Epithelial cell of esophagus (primary cell): Measurements from ENCODE around the gene KIF15.

ENCODE experiments used
- DNase-seq: peaks from one replicate; pipeline ENCODE4 v3.0.0; 2010; ENCODE audit warnings: low read depth
- H3K4me3 ChIP-seq: 2 replicates; pipeline ENCODE4 v1.5.1; 2011; ENCODE audit warnings: mild to moderate bottlenecking, low read length, control low read depth
- TF ChIP-seq, protein P1 (sequence below): IDR thresholded peaks from 2 replicates; pipeline ENCODE4 v1.5.1; 2011; ENCODE audit warnings: low read depth, mild to moderate bottlenecking, low read length, control low read depth, inconsistent platforms; ENCODE audit not compliant: insufficient read depth; ENCODE audit errors: missing control alignments

The KIF15 gene

GRCh38 chr3:44827196-44827595 lies 65.6 kb downstream of the KIF15 start:
- no peak for DNase-seq
- TF ChIP-seq, protein P1, sequence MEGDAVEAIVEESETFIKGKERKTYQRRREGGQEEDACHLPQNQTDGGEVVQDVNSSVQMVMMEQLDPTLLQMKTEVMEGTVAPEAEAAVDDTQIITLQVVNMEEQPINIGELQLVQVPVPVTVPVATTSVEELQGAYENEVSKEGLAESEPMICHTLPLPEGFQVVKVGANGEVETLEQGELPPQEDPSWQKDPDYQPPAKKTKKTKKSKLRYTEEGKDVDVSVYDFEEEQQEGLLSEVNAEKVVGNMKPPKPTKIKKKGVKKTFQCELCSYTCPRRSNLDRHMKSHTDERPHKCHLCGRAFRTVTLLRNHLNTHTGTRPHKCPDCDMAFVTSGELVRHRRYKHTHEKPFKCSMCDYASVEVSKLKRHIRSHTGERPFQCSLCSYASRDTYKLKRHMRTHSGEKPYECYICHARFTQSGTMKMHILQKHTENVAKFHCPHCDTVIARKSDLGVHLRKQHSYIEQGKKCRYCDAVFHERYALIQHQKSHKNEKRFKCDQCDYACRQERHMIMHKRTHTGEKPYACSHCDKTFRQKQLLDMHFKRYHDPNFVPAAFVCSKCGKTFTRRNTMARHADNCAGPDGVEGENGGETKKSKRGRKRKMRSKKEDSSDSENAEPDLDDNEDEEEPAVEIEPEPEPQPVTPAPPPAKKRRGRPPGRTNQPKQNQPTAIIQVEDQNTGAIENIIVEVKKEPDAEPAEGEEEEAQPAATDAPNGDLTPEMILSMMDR: no peak

GRCh38 chr3:44831232-44831631 lies 69.6 kb downstream of the KIF15 start:
- TF ChIP-seq, protein P1: no peak
- no peak for DNase-seq
- no peak overlapping the region for H3K4me3 ChIP-seq

More at GRCh38 chr3:44827196-44827595, 65.6 kb downstream of the KIF15 start:
- H3K4me3 ChIP-seq: no peak overlapping the region

GRCh38 chr3:44832032-44832431 lies 70.4 kb downstream of the KIF15 start:
- DNase-seq: no peak
- TF ChIP-seq, protein P1: no peak
- H3K4me3 ChIP-seq: no peak overlapping the region

- no peak overlapping the region for H3K4me3 ChIP-seq
- TF ChIP-seq, protein P1: no peak
- DNase-seq: no peak
These were observed 71.4 kb downstream of the KIF15 start for GRCh38 chr3:44832965-44833364.

- TF ChIP-seq, protein P1: no peak
- no peak for DNase-seq
- no peak overlapping the region for H3K4me3 ChIP-seq
These were observed 71.8 kb downstream of the KIF15 start for GRCh38 chr3:44833394-44833793.

GRCh38 chr3:44835684-44836083 lies 74.1 kb downstream of the KIF15 start:
- no peak for DNase-seq
- no peak overlapping the region for H3K4me3 ChIP-seq
- TF ChIP-seq, protein P1: no peak

DNA sequence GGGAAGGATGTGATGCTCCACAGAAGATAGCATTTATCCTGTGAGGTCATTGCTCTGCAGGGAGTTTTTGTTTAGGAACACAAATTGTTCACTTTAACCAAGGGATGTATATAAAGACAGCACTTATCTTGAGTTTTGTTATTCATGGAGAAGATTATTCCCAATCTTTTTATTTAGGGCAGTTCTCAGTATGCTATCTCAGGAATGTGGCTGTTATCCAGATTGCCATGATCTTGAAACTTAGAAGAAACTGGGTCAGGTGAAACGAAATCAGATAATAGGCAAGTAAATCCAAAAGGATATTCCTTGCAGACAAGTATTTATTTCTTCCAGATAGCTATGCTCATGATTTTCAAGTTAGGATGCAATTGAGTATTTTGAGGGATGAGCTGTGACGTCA lies 80.8 kb downstream of the KIF15 start:
- DNase-seq: no peak
- TF ChIP-seq, protein P1: no peak
- no peak overlapping the region for H3K4me3 ChIP-seq
